ENCODE data around the gene FTCD. TPM values are rescaled to one million over a fixed set of nuclear protein-coding genes. Genes with fewer than 3 reads are reported as not detected.

The FTCD gene
- total and polyA plus RNA-seq, 10 of the 15 experiments (the other 5 are each of a cell fraction or from before 2014, with no cell fraction given), result 0.27 to 0.28 TPM; not detected in 8

GRCh38 chr21:46161633-46162592, 6.5 kb upstream of the FTCD start:
- FAIRE-seq (no peak), DNase-seq (ENCODE audit: low read depth, low spot score) (no peak), ATAC-seq (no peak)
- no peak overlapping the region for H3K27ac ChIP-seq (ENCODE audit: control insufficient read depth, insufficient read depth)
- H3K27me3 ChIP-seq (replicated peaks in 1 of 2; ENCODE audit: control insufficient read depth in 2 of 2, insufficient read depth in 2 of 2, low read length in 1 of 2), result no peaks in the 10 kb centered on the region
- no peaks in the 10 kb centered on the region for H3K79me2 ChIP-seq (ENCODE audit: control insufficient read depth, insufficient read depth, low read length)
- no peak overlapping the region for H3K4me3 ChIP-seq
- H3K4me2 ChIP-seq (ENCODE audit: control insufficient read depth, insufficient read depth), result no peak overlapping the region
- no peak overlapping the region for H2AFZ ChIP-seq (ENCODE audit: control insufficient read depth, low read depth, low read length)
- SMC1A ChIA-PET (ENCODE audit: uncharacterized antibody, unreplicated experiment), result no interaction called here
- H3K9me3 ChIP-seq (replicated peaks; ENCODE audit: control insufficient read depth, insufficient read depth, low read length), result no peaks in the 10 kb centered on the region; the same call in 2 of the 3 replicates
- POLR2A ChIA-PET, result interaction anchor here (0.6 kb wide), 2 partner anchors 12 to 128 kb away, joined by 3 to 4 read pairs; no protein-coding TSS in a partner anchor
- 93% methylated on average over 39 of the region's 72 CpGs for WGBS (ENCODE audit: insufficient coverage, insufficient replicate concordance, low lambda C conversion rate, missing lambda C conversion rate)
- H3K4me1 ChIP-seq (ENCODE audit: control insufficient read depth, insufficient read depth, low read length), result no peaks in the 10 kb centered on the region
- in situ Hi-C loops (cut with MboI), result no loop called here
- no peak overlapping the region for H3K9ac ChIP-seq (ENCODE audit: control insufficient read depth, insufficient read depth, low read length)
- CTCF ChIA-PET, result no interaction called here
- intact Hi-C loops (cut with micrococcal nuclease; ENCODE audit: unreplicated experiment), result no loop called here
- no TSS peak for BruUV-seq (replicated peaks)
- RAD21 ChIA-PET (ENCODE audit: unreplicated experiment), result no interaction called here
- no peaks in the 10 kb centered on the region for H3K36me3 ChIP-seq (ENCODE audit: control insufficient read depth in 2 of 2, insufficient read depth in 2 of 2, low read length in 1 of 2)
- no peaks in the 10 kb centered on the region for H4K20me1 ChIP-seq (ENCODE audit: control insufficient read depth, insufficient read depth)
- TF ChIP-seq TCF3 (IDR thresholded peaks at IDR 0.05; ENCODE audit: borderline replicate concordance, insufficient read depth, low read depth, low read length) (no peak), MXI1 (IDR thresholded peaks at IDR 0.05; ENCODE audit: low read depth, low read length) (no peak), MAX (IDR thresholded peaks at IDR 0.05; ENCODE audit: low read depth, low read length) (no peak), USF2 (IDR thresholded peaks at IDR 0.05; ENCODE audit: borderline replicate concordance, low read depth, low read length) (no peak), SIX5 (IDR thresholded peaks at IDR 0.05; ENCODE audit: low read depth, low read length, severe bottlenecking) (no peak), CREM (IDR thresholded peaks at IDR 0.05; ENCODE audit: low read depth) (no peak), SREBF1 (IDR thresholded peaks at IDR 0.05; ENCODE audit: low read length) (no peak), JUND (IDR thresholded peaks at IDR 0.05; ENCODE audit: low read depth, low read length) (no peak), CHD4 (IDR thresholded peaks at IDR 0.05) (no peak), STAT3 (IDR thresholded peaks at IDR 0.05; ENCODE audit: low read depth, low read length) (no peak), GABPA (IDR thresholded peaks at IDR 0.05; ENCODE audit: low read depth) (no peak), POLR2AphosphoS2 (IDR thresholded peaks at IDR 0.05; ENCODE audit: low read depth, low read length) (no peak), IRF4 (IDR thresholded peaks at IDR 0.05; ENCODE audit: low read depth, low read length) (no peak), ETV6 (conservative IDR thresholded peaks at IDR 0.05 in 1 of 2, IDR thresholded peaks at IDR 0.05 in 1 of 2; ENCODE audit: borderline replicate concordance in 1 of 2, low read depth in 1 of 2) (no peak), NFYA (IDR thresholded peaks at IDR 0.05; ENCODE audit: borderline replicate concordance, low read depth, low read length) (no peak), ZNF592 (IDR thresholded peaks at IDR 0.05) (no peak), BMI1 (IDR thresholded peaks at IDR 0.05; ENCODE audit: borderline replicate concordance) (no peak), HDGF (IDR thresholded peaks at IDR 0.05) (no peak)

Measured in GM12878 (cell line).